Activated T-cell treated with anti-CD3 and anti-CD28 coated beads, Interleukin-2, amount 50 U/mL, for 24 hours (primary cell): Measurements from ENCODE around the gene ADGRL1.
A peak's percentile ranks its signal among the peaks of the same experiment; 100 is the strongest.

ENCODE experiments used
- DNase-seq: peaks from one replicate; pipeline ENCODE4 v3.0.0-alpha.2; 2020
- H3K27ac Mint-ChIP-seq: 2 replicates; pipeline ENCODE4 v1.8.0; 2020; ENCODE audit warnings: mild to moderate bottlenecking, mixed read lengths
- H3K27me3 Mint-ChIP-seq: 2 replicates; pipeline ENCODE4 v1.8.0; 2020; ENCODE audit warnings: mixed read lengths
- H3K36me3 Mint-ChIP-seq: 2 replicates; pipeline ENCODE4 v1.8.0; 2020; ENCODE audit warnings: low read depth, mixed read lengths
- H3K4me1 Mint-ChIP-seq: 2 replicates; pipeline ENCODE4 v1.8.0; 2020; ENCODE audit warnings: low read depth, mixed read lengths
- H3K4me3 Mint-ChIP-seq: 2 replicates; pipeline ENCODE4 v1.8.0; 2020; ENCODE audit warnings: mild to moderate bottlenecking, moderate library complexity, mixed read lengths
- H3K9me3 Mint-ChIP-seq: 2 replicates; pipeline ENCODE4 v1.8.0; 2020; ENCODE audit warnings: mixed read lengths

ADGRL1 gene

DNA sequence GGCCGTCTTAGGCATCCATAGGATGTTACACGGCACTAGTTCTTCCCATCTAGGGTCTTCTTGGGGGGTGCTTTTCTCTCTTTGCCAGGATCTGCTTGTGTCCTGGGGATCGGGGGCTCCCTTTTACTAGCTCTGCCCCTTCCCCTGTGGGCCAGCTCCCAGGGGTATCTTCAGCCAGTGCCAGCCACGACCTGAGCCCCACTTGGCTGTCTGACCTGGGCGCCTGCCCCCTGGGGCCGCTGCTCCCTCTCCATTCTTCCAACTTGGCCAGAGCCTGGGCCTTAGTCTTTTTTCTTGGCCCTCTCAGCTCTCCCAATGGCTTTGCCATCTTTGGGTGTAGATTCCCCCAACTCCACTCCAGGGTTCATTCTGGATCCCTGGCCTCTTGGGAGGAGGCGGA lies 91.5 kb downstream of the ADGRL1 start:
- peaks cover 55% of the 10 kb centered on the region for H3K4me1 Mint-ChIP-seq
- no peak overlapping the region for H3K4me3 Mint-ChIP-seq
- no peak for DNase-seq
- peaks cover 6% of the 10 kb centered on the region for H3K36me3 Mint-ChIP-seq
- H3K27ac Mint-ChIP-seq, result no peak overlapping the region
- no peaks in the 10 kb centered on the region for H3K9me3 Mint-ChIP-seq
- no peaks in the 10 kb centered on the region for H3K27me3 Mint-ChIP-seq

DNA sequence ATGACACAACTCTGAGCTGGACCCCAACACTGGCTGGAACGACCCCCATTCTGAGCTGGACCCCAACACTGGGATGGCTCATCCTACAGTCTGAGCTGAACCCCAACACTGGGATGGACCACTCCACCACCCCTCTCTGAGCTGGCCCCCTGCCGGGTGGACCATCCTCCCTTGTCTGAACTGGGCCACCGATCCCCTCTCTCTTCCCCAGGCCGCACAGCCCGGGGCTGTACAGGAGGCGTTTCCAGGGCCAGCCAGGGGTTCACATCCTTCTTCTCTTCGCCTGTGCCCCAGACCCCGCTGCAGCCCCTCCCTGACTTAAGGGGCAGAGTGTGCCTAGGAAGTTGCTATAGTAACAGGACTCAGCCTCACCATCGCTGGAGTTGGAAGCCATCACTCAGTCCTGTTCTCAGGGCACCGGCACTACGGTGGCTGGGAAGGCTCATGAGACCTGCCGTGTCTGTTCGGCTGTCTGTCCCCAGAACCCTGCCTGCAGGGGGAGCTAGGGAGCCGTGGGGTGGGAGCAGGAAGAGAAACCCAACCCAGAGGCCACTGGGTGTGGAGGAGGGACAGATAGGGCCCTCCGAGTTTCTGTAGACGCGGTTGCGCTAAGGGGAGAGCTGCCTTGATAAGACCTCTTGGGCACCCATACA lies 92.1 kb downstream of the ADGRL1 start:
- no peak overlapping the region for H3K4me3 Mint-ChIP-seq
- H3K36me3 Mint-ChIP-seq, result peaks cover 2% of the 10 kb centered on the region
- peak; percentile 66 for DNase-seq
- H3K27ac Mint-ChIP-seq, result peak overlapping the region; percentile 49
- no peaks in the 10 kb centered on the region for H3K9me3 Mint-ChIP-seq
- H3K4me1 Mint-ChIP-seq, result peaks cover 52% of the 10 kb centered on the region
- H3K27me3 Mint-ChIP-seq, result no peaks in the 10 kb centered on the region

DNA sequence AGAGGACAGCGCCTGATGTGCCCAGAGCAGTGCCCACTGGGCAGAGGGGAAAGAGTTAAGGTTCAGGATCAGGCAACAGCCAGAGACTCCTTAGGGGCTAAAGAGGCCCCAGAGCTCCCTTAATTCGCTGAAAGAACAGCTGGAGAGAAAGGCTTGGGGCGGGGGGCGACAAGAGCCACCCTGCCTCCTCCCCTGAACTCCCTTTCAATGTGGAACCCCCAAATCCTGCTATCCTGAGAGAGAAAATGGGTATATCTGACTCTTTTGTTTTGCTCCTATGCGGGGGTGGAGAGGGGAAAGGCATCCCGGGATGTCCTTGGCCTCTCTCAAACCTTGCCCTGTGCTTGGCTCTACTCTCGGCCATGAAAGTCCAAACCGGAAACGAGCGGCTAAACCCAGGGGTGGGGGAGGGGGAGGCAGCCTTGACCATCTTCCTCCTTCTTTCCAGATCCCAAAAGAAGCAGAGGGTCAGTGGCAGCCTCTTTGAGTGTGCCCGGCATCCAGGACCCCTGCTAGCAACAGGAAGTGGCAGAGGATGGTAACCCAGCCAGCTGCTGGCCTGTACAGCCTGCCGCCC lies 93.1 kb downstream of the ADGRL1 start:
- DNase-seq, result no peak
- no peaks in the 10 kb centered on the region for H3K27me3 Mint-ChIP-seq
- no peak overlapping the region for H3K4me3 Mint-ChIP-seq
- H3K9me3 Mint-ChIP-seq, result no peaks in the 10 kb centered on the region
- peaks cover 2% of the 10 kb centered on the region for H3K36me3 Mint-ChIP-seq
- H3K4me1 Mint-ChIP-seq, result peaks cover 46% of the 10 kb centered on the region
- H3K27ac Mint-ChIP-seq, result peak overlapping the region; percentile 52

DNA sequence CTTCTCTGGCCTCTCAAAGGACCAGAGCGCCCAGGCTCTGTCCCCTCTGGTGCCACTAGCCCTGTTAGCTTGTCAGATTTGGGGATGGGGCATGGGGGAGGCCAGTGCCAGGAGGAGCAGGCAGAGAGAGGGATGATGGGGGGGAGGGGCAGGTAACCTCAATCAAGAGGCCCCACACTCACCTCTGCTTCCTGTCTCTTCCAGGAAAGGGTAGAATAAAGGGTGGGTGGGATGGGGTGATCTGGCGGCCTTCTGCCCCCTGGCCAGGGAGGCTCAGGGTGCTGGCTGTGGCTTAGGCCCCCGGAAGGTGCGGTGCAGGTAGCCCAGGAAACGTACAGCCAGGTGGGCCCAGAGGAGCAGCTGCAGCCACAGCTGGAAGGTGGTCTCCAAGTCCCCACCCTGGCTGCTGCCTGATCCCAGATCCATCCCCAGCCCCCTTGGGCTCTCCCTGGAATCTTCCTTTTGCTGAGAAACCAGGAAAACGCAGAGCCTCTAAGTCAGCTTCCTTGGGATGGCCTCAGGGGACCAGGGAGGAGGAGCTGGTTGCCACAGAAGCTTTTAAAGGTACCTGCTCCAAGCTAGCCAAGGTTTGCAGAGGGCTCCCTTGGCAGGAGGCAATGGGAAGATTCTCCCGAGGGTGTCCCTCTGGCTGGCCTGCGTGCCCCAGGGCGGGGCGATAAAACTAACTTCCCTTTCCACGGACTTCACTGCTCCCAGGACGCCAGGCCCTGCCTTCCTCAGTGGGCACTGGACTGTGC lies 93.7 kb downstream of the ADGRL1 start:
- Mint-ChIP-seq H3K27ac (peak overlapping the region; percentile 52), H3K36me3 (peaks cover 4% of the 10 kb centered on the region), H3K4me1 (peaks cover 46% of the 10 kb centered on the region), H3K27me3 (no peaks in the 10 kb centered on the region), H3K9me3 (no peaks in the 10 kb centered on the region), H3K4me3 (no peak overlapping the region)
- no peak for DNase-seq

DNA sequence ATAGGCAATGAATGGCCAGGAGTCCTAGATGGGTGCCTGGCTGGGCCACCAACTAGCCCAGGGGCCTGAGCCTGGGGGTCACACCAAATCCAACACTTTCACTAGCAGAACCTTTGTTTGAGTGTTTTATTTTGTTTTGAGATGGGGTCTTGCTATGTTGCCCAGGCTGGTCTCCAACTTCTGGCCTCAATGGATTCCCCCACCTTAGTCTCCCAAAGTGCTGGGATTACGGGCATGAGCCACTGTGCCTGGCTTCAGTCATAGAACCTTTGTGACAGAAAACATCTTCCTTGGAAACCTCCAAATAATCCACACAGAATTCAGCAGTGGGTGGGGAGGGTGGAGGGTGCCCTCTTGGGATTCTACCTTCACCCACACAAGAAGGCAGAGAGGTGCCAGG lies 94.5 kb downstream of the ADGRL1 start:
- Mint-ChIP-seq H3K9me3 (no peaks in the 10 kb centered on the region), H3K4me1 (peaks cover 41% of the 10 kb centered on the region), H3K36me3 (peaks cover 9% of the 10 kb centered on the region), H3K27me3 (no peaks in the 10 kb centered on the region), H3K4me3 (no peak overlapping the region), H3K27ac (peak overlapping the region; percentile 26)
- no peak for DNase-seq

DNA sequence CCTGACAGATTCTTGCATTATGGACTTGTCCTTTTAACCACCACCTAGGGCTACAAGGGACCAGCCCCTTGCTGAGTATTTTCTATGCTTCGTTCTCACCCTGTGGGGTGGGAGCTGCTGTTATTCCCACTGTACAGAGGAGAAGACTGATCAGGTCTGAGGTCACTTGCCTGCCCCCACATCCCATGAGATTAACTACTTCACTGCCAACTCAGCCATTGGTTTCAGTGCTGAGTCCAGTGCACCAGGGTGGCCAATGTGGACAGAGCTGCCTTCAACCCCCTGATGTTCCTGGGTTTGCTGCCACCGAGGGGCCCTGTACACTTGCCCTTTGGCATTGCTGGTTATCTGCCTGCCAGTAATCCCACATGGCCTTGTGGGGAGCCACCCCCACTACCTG lies 95.3 kb downstream of the ADGRL1 start:
- Mint-ChIP-seq H3K36me3 (peaks cover 16% of the 10 kb centered on the region), H3K9me3 (no peaks in the 10 kb centered on the region), H3K27me3 (no peaks in the 10 kb centered on the region), H3K4me3 (no peak overlapping the region), H3K4me1 (peaks cover 33% of the 10 kb centered on the region), H3K27ac (peak overlapping the region; percentile 22)
- no peak for DNase-seq

DNA sequence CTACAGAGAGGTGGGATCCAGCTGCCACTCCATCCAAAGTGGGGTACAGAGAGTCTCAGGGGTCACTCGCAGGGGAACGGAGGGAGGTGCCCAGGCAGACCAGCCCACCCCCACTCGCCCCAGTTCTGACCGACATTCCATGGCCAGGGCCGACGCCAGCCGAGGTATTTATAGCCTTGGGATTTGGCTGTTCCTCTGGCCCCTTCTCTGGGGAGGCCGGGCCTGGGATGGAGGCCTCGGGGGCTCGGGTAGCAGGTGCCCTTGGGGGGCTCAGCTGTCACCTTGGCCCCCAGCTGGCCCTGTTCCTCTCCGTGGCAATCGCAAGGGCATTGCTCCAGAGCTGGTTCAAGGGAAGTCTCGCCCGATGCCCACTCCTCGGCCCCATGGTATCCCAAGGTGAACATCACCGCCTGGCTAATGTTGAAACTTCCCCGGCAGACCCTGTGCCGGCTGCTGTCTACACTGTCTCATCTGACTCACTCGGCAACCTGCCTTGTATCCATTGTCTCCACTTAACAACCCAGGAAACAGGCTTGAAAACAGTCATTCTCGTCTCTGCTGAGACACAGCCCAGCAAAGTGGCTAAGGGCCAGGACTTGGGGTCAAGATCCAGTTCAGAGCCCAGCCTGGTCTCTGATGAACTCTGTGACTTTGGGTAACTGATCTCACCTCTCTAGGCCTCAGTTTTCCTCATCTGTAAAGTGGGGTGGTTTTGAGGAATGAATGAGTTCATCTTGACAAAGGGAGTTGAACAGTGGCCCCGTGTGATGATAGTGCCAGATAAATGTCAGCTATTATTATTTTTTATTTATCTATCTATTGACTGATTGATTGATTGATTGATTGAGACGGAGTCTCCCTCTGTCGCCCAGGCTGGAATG lies 98.1 kb downstream of the ADGRL1 start:
- H3K4me3 Mint-ChIP-seq, result no peak overlapping the region
- no peak overlapping the region for H3K27ac Mint-ChIP-seq
- H3K27me3 Mint-ChIP-seq, result no peaks in the 10 kb centered on the region
- H3K36me3 Mint-ChIP-seq, result peaks cover 33% of the 10 kb centered on the region
- DNase-seq, result no peak
- H3K9me3 Mint-ChIP-seq, result no peaks in the 10 kb centered on the region
- peaks cover 13% of the 10 kb centered on the region for H3K4me1 Mint-ChIP-seq

DNA sequence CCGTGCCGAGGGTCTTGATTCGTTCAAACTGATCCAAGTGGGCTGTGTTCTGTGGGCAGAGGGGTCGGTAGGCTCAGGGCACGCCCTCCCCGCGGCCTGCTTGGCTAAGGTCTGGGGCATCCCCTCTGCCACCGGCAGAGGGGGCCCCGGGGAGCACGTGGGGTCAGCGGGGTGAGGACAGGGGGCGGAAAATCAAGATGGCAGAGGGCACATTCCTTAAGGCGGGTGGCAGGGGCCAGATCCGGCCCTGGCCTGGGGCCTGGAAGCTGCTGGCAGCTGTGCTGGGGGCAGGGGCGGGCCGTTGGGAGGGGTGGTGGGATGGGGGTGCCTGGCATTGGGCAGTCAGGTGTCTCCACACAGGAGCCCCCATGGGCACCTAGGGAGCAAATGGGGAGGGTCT lies 99.1 kb downstream of the ADGRL1 start:
- H3K4me3 Mint-ChIP-seq, result no peak overlapping the region

DNA sequence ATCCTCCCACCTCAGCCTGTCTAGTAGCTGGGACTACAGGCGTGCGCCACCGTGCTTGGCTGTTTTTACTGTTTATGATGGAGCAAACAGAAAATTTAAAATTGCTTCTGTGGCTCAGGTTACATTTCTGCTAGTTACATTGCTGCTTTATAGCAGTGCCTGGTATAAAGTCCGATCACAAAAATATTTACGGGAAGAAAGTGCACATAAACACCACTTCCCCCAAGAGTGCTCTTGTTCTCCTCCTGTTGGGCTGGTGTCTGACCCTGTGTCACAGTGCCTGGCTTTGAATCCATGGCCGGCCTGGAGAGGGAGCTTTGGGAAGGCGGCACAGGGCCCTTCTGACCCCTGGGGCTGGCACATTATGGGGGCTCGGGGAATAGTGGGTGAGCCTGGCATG lies 100.3 kb downstream of the ADGRL1 start:
- no peaks in the 10 kb centered on the region for H3K4me1 Mint-ChIP-seq
- H3K36me3 Mint-ChIP-seq, result peaks cover 50% of the 10 kb centered on the region
- H3K9me3 Mint-ChIP-seq, result no peaks in the 10 kb centered on the region
- H3K27ac Mint-ChIP-seq, result no peak overlapping the region
- no peak for DNase-seq
- no peak overlapping the region for H3K4me3 Mint-ChIP-seq
- no peaks in the 10 kb centered on the region for H3K27me3 Mint-ChIP-seq

More for the DNA sequence above, 99.1 kb downstream of the ADGRL1 start:
- Mint-ChIP-seq H3K27me3 (no peaks in the 10 kb centered on the region), H3K9me3 (no peaks in the 10 kb centered on the region), H3K36me3 (peaks cover 41% of the 10 kb centered on the region), H3K4me1 (peaks cover 4% of the 10 kb centered on the region), H3K27ac (no peak overlapping the region)
- no peak for DNase-seq

DNA sequence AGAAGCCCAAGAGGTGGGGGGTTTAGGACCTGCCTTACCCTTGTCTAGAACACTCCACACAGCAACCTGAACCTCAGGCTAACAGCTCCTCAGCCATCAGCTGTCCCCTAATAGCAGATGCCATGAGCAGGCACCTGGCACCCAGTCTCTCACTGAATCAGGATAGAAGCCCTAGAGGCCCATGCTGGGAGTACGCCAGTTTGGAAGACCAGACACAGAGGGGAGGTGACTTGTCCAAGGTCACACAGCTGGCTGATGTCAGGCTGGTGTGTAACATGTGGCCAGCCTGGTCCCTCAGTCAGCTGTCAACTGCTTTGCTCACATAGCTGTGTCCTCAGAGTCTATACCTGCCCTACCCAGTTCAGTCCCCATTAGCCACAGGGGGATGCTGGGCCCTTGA lies 102.7 kb downstream of the ADGRL1 start:
- Mint-ChIP-seq H3K4me3 (no peak overlapping the region), H3K27me3 (no peaks in the 10 kb centered on the region), H3K36me3 (peaks cover 53% of the 10 kb centered on the region), H3K4me1 (no peaks in the 10 kb centered on the region), H3K9me3 (no peaks in the 10 kb centered on the region), H3K27ac (no peak overlapping the region)
- DNase-seq, result no peak

DNA sequence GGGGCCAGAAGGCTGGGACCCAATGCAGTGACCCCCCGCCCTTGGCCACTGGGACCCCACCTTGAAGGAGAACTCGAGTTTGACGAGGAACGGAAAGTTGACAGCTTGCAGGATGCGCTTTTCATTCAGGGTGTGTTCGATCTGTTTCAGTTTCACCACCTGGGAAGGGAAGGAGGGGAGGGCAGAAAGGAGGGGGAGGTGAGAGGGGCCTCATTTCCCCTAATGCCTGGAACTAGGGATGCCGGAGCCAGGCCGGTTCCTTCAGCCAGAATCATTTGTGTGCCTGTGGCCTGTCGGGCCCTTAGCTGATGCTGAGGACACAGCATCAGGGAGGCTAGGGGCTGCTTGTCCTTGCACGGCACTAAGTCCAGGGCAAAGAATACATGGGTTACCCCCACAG lies 103.2 kb downstream of the ADGRL1 start:
- H3K27ac Mint-ChIP-seq, result no peak overlapping the region
- H3K4me3 Mint-ChIP-seq, result no peak overlapping the region
- no peaks in the 10 kb centered on the region for H3K27me3 Mint-ChIP-seq
- no peaks in the 10 kb centered on the region for H3K4me1 Mint-ChIP-seq
- DNase-seq, result no peak
- H3K9me3 Mint-ChIP-seq, result no peaks in the 10 kb centered on the region
- H3K36me3 Mint-ChIP-seq, result peaks cover 55% of the 10 kb centered on the region

DNA sequence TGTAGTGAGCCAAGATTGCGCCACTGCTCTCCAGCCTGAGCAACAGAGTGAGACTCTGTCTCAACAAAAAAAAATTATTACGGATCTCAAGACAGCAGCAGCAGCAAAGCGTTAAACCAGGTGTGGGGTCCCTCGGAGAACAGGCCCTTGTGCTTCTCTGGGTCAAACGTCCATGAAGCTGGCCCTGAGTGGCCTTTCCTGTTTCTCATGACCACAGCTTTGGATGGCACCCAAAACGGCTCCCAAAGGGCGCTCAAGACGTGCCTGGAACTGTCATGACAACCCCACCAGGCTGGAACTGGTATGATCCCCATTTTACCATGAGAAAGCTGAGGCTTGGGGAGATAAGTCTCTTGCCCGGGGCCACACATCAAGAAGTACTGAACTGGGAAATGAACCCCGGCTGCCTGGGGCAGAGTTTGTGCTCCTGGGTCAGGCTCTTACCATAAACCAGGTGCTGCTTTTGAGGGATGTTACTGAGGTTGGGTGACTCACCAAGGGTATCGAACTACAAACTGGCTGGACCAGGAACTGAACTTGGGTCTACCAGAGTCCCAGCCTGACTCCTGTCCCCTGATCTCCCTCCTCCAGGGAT lies 103.8 kb downstream of the ADGRL1 start:
- no peaks in the 10 kb centered on the region for H3K9me3 Mint-ChIP-seq
- DNase-seq, result no peak
- peaks cover 58% of the 10 kb centered on the region for H3K36me3 Mint-ChIP-seq
- no peaks in the 10 kb centered on the region for H3K27me3 Mint-ChIP-seq
- no peak overlapping the region for H3K4me3 Mint-ChIP-seq
- H3K27ac Mint-ChIP-seq, result no peak overlapping the region
- no peaks in the 10 kb centered on the region for H3K4me1 Mint-ChIP-seq

DNA sequence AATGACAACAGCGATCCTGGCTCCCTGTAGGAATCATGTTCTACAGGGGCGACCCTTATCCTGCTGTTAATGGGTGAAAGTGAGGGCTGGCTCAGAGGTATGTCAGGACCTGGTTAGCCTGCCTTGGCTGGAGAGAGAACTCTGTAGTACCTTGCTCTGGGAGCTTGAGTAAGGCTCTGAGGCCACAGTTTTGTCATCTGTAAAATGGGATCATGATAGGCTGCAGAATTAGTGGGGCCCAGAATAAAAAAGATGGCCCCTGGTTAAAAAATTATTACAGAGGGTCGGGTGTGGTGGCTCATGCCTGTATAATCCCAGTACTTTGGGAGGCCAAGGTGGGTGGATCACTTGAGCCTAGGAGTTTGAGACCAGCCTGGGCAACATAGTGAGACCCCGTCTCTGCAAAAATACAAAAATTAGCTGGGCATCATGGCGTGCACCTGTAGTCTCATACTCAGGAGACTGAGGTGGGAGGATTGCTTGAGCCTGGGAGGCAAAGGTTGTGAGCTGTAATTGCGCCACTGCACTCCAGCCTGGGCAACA lies 104.9 kb downstream of the ADGRL1 start:
- H3K9me3 Mint-ChIP-seq, result no peaks in the 10 kb centered on the region
- no peak for DNase-seq
- no peaks in the 10 kb centered on the region for H3K27me3 Mint-ChIP-seq
- peaks cover 60% of the 10 kb centered on the region for H3K36me3 Mint-ChIP-seq
- H3K4me3 Mint-ChIP-seq, result no peak overlapping the region
- no peaks in the 10 kb centered on the region for H3K4me1 Mint-ChIP-seq
- no peak overlapping the region for H3K27ac Mint-ChIP-seq
